OCI-LY1 (cell line): ENCODE results near the gene RGS14.

ENCODE experiments used
- H2AFZ ChIP-seq: fragments of 200-600 bp; sonication (generic), shearing (Covaris generic); 2 replicates; pipeline ENCODE4 v1.6.0; 2014; ENCODE audit warnings: antibody characterized with exemption, mild to moderate bottlenecking, low read length
- H3F3A ChIP-seq: fragments of 200-600 bp; sonication (generic), shearing (Covaris generic); 2 replicates; pipeline ENCODE4 v1.6.0; 2014; ENCODE audit warnings: mild to moderate bottlenecking, antibody characterized with exemption, low read length, moderate library complexity; ENCODE audit not compliant: insufficient read depth
- H3K27ac ChIP-seq: fragments of 200-600 bp; sonication (generic); 2 replicates; pipeline ENCODE4 v1.5.1; 2014; ENCODE audit warnings: low read length, mixed run types, mild to moderate bottlenecking, low read depth; ENCODE audit not compliant: poor library complexity, severe bottlenecking
- H3K27me3 ChIP-seq: fragments of 200-600 bp; sonication (generic); 2 replicates; pipeline ENCODE4 v1.6.0; 2014; ENCODE audit warnings: antibody characterized with exemption, mild to moderate bottlenecking, low read length, moderate library complexity; ENCODE audit not compliant: insufficient read depth
- H3K36me3 ChIP-seq: fragments of 200-600 bp; sonication (generic); 2 replicates; pipeline ENCODE4 v1.6.1; 2014; ENCODE audit warnings: mild to moderate bottlenecking, antibody characterized with exemption, low read length, moderate library complexity, mixed read lengths; ENCODE audit not compliant: insufficient read depth
- H3K4me1 ChIP-seq: fragments of 200-600 bp; sonication (generic); 2 replicates; pipeline ENCODE4 v1.5.1; 2014; ENCODE audit warnings: mild to moderate bottlenecking, low read length, moderate library complexity; ENCODE audit not compliant: insufficient read depth, severe bottlenecking
- H3K4me2 ChIP-seq: fragments of 200-600 bp; sonication (generic), shearing (Covaris generic); 2 replicates; pipeline ENCODE4 v1.6.1; 2014; ENCODE audit warnings: low read length
- H3K4me3 ChIP-seq: fragments of 200-600 bp; sonication (generic); 2 replicates; pipeline ENCODE4 v1.5.1; 2014; ENCODE audit warnings: low read length, low read depth, mild to moderate bottlenecking, mixed read lengths; ENCODE audit not compliant: poor library complexity, severe bottlenecking
- H3K79me2 ChIP-seq: fragments of 200-600 bp; shearing (Covaris generic); 2 replicates; pipeline ENCODE4 v1.6.1; 2016; ENCODE audit warnings: mixed run types, low read length, mixed read lengths; ENCODE audit not compliant: insufficient read depth
- H3K9ac ChIP-seq: fragments of 200-600 bp; sonication (generic), shearing (Covaris generic); 2 replicates; pipeline ENCODE4 v1.6.1; 2014; ENCODE audit warnings: mild to moderate bottlenecking, low read length, mixed read lengths
- H3K9me2 ChIP-seq: fragments of 200-600 bp; sonication (generic), shearing (Covaris generic); 2 replicates; pipeline ENCODE4 v1.6.1; 2014; ENCODE audit warnings: low read depth, mild to moderate bottlenecking, low read length, mixed read lengths
- H3K9me3 ChIP-seq: fragments of 200-600 bp; shearing (Covaris generic); 2 replicates; pipeline ENCODE4 v1.6.1; 2014; ENCODE audit warnings: low read length, mixed read lengths
- H4K20me1 ChIP-seq: fragments of 200-600 bp; sonication (generic), shearing (Covaris generic); 2 replicates; pipeline ENCODE4 v1.6.0; 2016; ENCODE audit warnings: mild to moderate bottlenecking, low read length; ENCODE audit not compliant: insufficient read depth
- CTCF ChIP-seq: fragments of 200-600 bp; sonication (generic), shearing (Covaris generic); IDR thresholded peaks from 2 replicates; pipeline ENCODE4 v1.5.1; 2017; ENCODE audit warnings: mild to moderate bottlenecking, antibody characterized with exemption, low read length, moderate library complexity, mixed read lengths
- EZH2 ChIP-seq: fragments of 200-600 bp; sonication (generic), shearing (Covaris generic); IDR thresholded peaks from 2 replicates; pipeline ENCODE4 v1.8.0; 2017; ENCODE audit warnings: borderline replicate concordance, mixed run types, mild to moderate bottlenecking, antibody characterized with exemption, low read length, moderate library complexity, mixed read lengths

Gene RGS14

GRCh38 chr5:177369645-177370440 is 12.1 kb downstream of the RGS14 start:
- peak overlapping the region; percentile 75 for H3K27ac ChIP-seq
- no peaks in the 10 kb centered on the region for H4K20me1 ChIP-seq
- H3K9me2 ChIP-seq = no peaks in the 10 kb centered on the region
- H3F3A ChIP-seq = no peaks in the 10 kb centered on the region
- H3K9ac ChIP-seq = peak overlapping the region; percentile 12; the same call in 1 of the 2 replicates
- H3K4me2 ChIP-seq = no peak overlapping the region; the same call in 1 of the 2 replicates
- H3K27me3 ChIP-seq = no peaks in the 10 kb centered on the region
- H3K79me2 ChIP-seq = no peaks in the 10 kb centered on the region
- H2AFZ ChIP-seq = no peak overlapping the region
- peaks cover 29% of the 10 kb centered on the region for H3K4me1 ChIP-seq
- no peaks in the 10 kb centered on the region for H3K9me3 ChIP-seq
- no peak overlapping the region for H3K4me3 ChIP-seq
- H3K36me3 ChIP-seq = peaks cover 29% of the 10 kb centered on the region
- no peak for TF ChIP-seq CTCF
- no peak for TF ChIP-seq EZH2

DNA sequence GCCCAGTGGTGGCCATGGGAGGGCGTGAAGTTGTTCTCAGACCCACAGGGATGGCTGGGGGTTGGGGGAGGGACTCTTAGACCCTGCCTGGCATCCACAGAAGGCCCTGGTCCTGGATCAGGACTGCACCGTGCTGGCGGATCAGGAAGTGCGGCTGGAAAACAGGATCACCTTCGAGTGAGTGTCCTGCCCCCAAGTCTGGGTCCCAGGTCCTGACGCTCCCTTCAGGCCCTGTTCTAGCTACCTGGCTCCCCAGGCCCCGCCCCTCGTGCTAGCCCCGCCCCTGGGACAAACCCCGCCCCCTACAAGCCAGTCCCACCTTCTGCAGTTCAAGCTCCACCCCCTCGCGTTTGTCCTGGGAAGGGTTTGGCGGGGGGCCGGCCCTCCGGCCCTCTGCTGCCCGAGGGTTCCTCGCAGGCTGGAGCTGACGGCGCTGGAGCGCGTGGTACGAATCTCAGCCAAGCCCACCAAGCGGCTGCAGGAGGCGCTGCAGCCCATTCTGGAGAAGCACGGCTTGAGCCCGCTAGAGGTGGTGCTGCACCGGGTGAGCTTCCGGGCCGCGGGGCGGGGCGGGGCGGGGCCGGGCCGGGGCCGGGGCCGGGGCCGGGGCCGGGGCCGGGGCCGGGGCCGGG is 12.9 kb downstream of the RGS14 start:
- no peaks in the 10 kb centered on the region for H4K20me1 ChIP-seq
- no peaks in the 10 kb centered on the region for H3K79me2 ChIP-seq
- H2AFZ ChIP-seq = no peak overlapping the region
- H3K9me3 ChIP-seq = no peaks in the 10 kb centered on the region
- no peaks in the 10 kb centered on the region for H3K27me3 ChIP-seq
- peaks cover 29% of the 10 kb centered on the region for H3K4me1 ChIP-seq
- peaks cover 29% of the 10 kb centered on the region for H3K36me3 ChIP-seq
- H3K9me2 ChIP-seq = no peaks in the 10 kb centered on the region
- peak overlapping the region; percentile 3; the same call in 1 of the 2 replicates for H3K4me2 ChIP-seq
- no peak overlapping the region for H3K9ac ChIP-seq
- TF ChIP-seq EZH2 (no peak), CTCF (peak; percentile 40)
- peak overlapping the region; percentile 57 for H3K4me3 ChIP-seq
- H3F3A ChIP-seq = no peaks in the 10 kb centered on the region
- H3K27ac ChIP-seq = peak overlapping the region; percentile 75

DNA sequence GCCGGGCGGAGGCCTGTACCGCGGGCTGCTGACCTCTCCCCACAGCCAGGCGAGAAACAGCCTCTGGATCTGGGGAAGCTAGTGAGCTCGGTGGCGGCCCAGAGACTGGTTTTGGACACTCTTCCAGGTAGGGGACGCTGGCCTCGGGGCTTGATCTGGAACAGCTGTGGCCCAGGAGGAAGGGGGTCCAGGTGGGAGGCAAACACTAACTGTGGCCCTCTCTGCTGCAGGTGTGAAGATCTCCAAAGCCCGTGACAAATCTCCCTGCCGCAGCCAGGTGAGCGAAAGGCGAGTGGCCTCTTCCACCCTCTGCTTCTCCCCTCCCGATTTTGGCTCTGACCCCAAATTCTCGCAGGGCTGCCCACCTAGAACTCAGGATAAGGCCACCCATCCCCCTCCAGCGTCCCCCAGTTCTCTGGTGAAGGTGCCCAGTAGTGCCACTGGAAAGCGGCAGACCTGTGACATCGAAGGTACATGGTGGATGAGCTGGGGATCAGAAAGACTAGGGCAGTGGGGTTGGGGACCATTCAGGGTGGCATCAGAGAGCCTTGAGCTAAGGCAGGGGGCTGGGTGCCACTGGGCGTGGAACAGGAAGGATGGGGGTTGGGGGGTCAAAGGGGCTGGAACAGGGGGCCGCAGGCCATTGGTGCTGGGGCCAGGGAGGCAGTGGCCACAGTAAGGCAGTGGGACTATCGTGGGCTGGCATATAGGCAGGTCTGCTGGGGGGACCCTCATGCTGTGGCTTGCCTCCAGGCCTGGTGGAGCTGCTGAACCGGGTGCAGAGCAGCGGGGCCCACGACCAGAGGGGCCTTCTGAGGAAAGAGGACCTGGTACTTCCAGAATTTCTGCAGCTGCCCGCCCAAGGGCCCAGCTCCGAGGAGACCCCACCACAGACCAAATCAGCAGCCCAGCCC is 13.7 kb downstream of the RGS14 start:
- TF ChIP-seq CTCF (no peak), EZH2 (no peak)
- H3K9me3 ChIP-seq = no peaks in the 10 kb centered on the region
- H3K36me3 ChIP-seq = peaks cover 29% of the 10 kb centered on the region
- no peak overlapping the region for H2AFZ ChIP-seq
- H3K9ac ChIP-seq = peak overlapping the region; percentile 61; the same call in 1 of the 2 replicates
- peak overlapping the region; percentile 66 for H3K4me2 ChIP-seq
- no peaks in the 10 kb centered on the region for H4K20me1 ChIP-seq
- no peak overlapping the region for H3K27ac ChIP-seq
- no peaks in the 10 kb centered on the region for H3K79me2 ChIP-seq
- H3F3A ChIP-seq = no peaks in the 10 kb centered on the region
- H3K27me3 ChIP-seq = no peaks in the 10 kb centered on the region
- H3K4me1 ChIP-seq = peaks cover 29% of the 10 kb centered on the region
- H3K4me3 ChIP-seq = peak overlapping the region; percentile 57
- H3K9me2 ChIP-seq = no peaks in the 10 kb centered on the region
